ENCODE data around the gene SKIC3. TPM values are rescaled to one million over a fixed set of nuclear protein-coding genes. Genes with fewer than 3 reads are reported as not detected.

SKIC3 gene
- 113 and 154 TPM in 2 replicates for total RNA-seq

DNA sequence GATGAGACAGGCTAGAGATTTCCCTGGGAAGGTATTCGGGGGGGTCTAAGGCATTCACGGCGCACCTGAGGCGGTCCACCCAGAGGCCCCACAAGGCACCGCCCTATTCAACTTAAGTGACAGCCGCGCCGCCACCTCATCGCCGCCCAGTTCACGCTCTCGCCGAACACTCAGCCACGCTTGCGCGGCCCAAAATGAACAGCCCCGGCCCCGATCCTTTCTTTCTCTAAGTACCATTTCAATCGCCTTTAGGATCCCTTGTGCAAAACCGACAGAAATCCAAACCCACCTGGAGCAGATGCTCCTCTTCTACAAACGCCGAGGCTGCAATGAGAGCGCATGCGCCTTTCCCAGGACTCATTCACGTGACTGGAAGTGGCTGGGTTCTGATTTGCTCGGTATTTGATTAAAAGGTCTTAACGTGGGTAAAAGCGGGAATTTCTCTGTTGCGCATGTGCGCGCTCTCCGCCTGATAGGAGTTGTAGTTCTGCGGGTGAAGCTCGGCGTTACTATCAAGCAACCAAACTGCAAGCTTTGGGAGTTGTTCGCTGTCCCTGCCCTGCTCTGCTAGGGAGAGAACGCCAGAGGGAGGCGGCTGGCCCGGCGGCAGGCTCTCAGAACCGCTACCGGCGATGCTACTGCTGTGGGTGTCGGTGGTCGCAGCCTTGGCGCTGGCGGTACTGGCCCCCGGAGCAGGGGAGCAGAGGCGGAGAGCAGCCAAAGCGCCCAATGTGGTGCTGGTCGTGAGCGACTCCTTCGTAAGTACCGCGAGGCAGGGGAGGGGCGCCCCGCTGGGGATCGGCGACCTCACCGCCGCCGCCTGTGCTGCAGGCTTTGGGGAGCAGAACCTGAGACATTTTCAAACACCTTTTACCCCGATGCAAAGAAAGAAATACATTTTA lies at the start of gene SKIC3, which contains the start of gene ARSK:
SKIC3 (minus strand) TSS at position 331 of the 902 bp plus-strand sequence. CDS start 7,827 bp downstream, outside the sequence.
ARSK (plus strand) TSS at position 455 of the 902 bp plus-strand sequence; CDS start at position 633, 178 bp downstream.

Other genes with a start within 250 kb of the SKIC3 start
- not detected in 2 replicates for gene FAM81B, start 163.6 kb downstream of the SKIC3 start, total RNA-seq
- 7.3 and 14.2 TPM in 2 replicates for gene ARSK, start 124 bp upstream of the SKIC3 start, total RNA-seq
- gene GPR150, start 65.1 kb upstream of the SKIC3 start, total RNA-seq = 0.18 and 0.19 TPM in 2 replicates
- gene RFESD, start 91.8 kb upstream of the SKIC3 start, total RNA-seq = 1.3 and 1.7 TPM in 2 replicates
- gene SPATA9, start 128.0 kb upstream of the SKIC3 start, total RNA-seq = 0.18 TPM in 1 of 2 replicates, not detected in the other
- 64.1 and 91.1 TPM in 2 replicates for gene RHOBTB3, start 176.4 kb upstream of the SKIC3 start, total RNA-seq